Liver (tissue), 9 donors: ENCODE results near the gene SLC2A6. TPM values are rescaled to one million over a fixed set of nuclear protein-coding genes. Genes with fewer than 3 reads are reported as not detected.

Experiments
- DNase-seq: peaks from one replicate; pipeline ENCODE4 v3.0.0-alpha.2; 2017; ENCODE audit warnings: low spot score
- H3K27ac ChIP-seq, 2 donors: one replicate each; pipeline ENCODE4 v1.7.0; 2013; ENCODE audit warnings: inconsistent platforms in 2 of 2, low read length in 2 of 2, control low read depth in 1 of 2, low read depth in 1 of 2, mild to moderate bottlenecking in 1 of 2
- H3K27me3 ChIP-seq, 4 donors: one replicate each; pipeline versions ENCODE4 v1.6.1 to v1.7.0; 2013; ENCODE audit warnings: low read length in 3 of 4, inconsistent platforms in 1 of 4, mild to moderate bottlenecking in 1 of 4, moderate library complexity in 1 of 4; ENCODE audit not compliant: control insufficient read depth in 4 of 4, insufficient read depth in 4 of 4
- H3K36me3 ChIP-seq, 4 donors: one replicate each; pipeline versions ENCODE4 v1.6.1 to v1.7.0; 2013; ENCODE audit warnings: low read length in 3 of 4, mild to moderate bottlenecking in 3 of 4, low read depth in 1 of 4, moderate library complexity in 1 of 4; ENCODE audit not compliant: control insufficient read depth in 4 of 4, insufficient read depth in 3 of 4
- H3K4me1 ChIP-seq, 4 donors: one replicate each; pipeline versions ENCODE4 v1.6.1 to v1.7.0; 2013; ENCODE audit warnings: low read length in 3 of 4, mild to moderate bottlenecking in 3 of 4, moderate library complexity in 1 of 4; ENCODE audit not compliant: control insufficient read depth in 4 of 4, insufficient read depth in 4 of 4
- H3K4me3 ChIP-seq, 3 donors: one replicate each; pipeline versions ENCODE4 v1.6.1 to v1.7.0; 2013; ENCODE audit warnings: low read length in 3 of 3, control low read depth in 1 of 3, low read depth in 1 of 3, mild to moderate bottlenecking in 1 of 3
- H3K9ac ChIP-seq, 2 donors: one replicate each; pipeline ENCODE4 v1.7.0; 2013; ENCODE audit warnings: low read length in 2 of 2, mild to moderate bottlenecking in 2 of 2, moderate library complexity in 2 of 2, control low read depth in 1 of 2, low read depth in 1 of 2
- H3K9me3 ChIP-seq, 4 donors: one replicate each; pipeline versions ENCODE4 v1.6.1 to v1.7.0; 2013; ENCODE audit warnings: low read length in 3 of 4; ENCODE audit not compliant: control insufficient read depth in 4 of 4
- EGR1 ChIP-seq, 2 donors: IDR thresholded peaks; 2 replicates each; pipeline ENCODE4 v1.6.1; 2016 to 2018; ENCODE audit warnings: antibody characterized with exemption in 2 of 2, low read depth in 2 of 2
- FOXA1 ChIP-seq: IDR thresholded peaks from 2 replicates; pipeline ENCODE4 v1.6.1; 2016; ENCODE audit warnings: antibody characterized with exemption
- FOXA2 ChIP-seq: IDR thresholded peaks from 2 replicates; pipeline ENCODE4 v1.6.1; 2016; ENCODE audit warnings: antibody characterized with exemption
- GABPA ChIP-seq, 2 donors: IDR thresholded peaks in 1 of 2; conservative IDR thresholded peaks in 1 of 2; 2 replicates each; pipeline ENCODE4 v1.6.1; 2016; ENCODE audit warnings: antibody characterized with exemption in 2 of 2, mild to moderate bottlenecking in 1 of 2, moderate library complexity in 1 of 2
- HNF4A ChIP-seq, 2 donors: conservative IDR thresholded peaks; 2 replicates each; pipeline ENCODE4 v1.6.1; 2016; ENCODE audit warnings: antibody characterized with exemption in 2 of 2, mild to moderate bottlenecking in 2 of 2
- JUND ChIP-seq, 2 donors: IDR thresholded peaks; 2 replicates each; pipeline ENCODE4 v1.6.1; 2016; ENCODE audit warnings: antibody characterized with exemption in 2 of 2
- NR2F2 ChIP-seq: IDR thresholded peaks from 2 replicates; pipeline ENCODE4 v1.6.1; 2016; ENCODE audit warnings: antibody characterized with exemption
- RXRA ChIP-seq, 2 donors: IDR thresholded peaks; 2 replicates each; pipeline ENCODE4 v1.6.1; 2017 to 2018; ENCODE audit warnings: antibody characterized with exemption in 2 of 2, mild to moderate bottlenecking in 1 of 2
- SP1 ChIP-seq: IDR thresholded peaks from 2 replicates; pipeline ENCODE4 v1.6.1; 2018; ENCODE audit warnings: antibody characterized with exemption, mild to moderate bottlenecking
- TAF1 ChIP-seq: conservative IDR thresholded peaks from 2 replicates; pipeline ENCODE4 v1.6.1; 2016; ENCODE audit warnings: antibody characterized with exemption, mild to moderate bottlenecking
- YY1 ChIP-seq: IDR thresholded peaks from 2 replicates; pipeline ENCODE4 v1.6.1; 2016; ENCODE audit warnings: antibody characterized with exemption, mild to moderate bottlenecking
- WGBS: extraction: QIAGEN DNeasy Blood & Tissue Kit; methylation state at CpG from one replicate; pipeline ENCODE4 v1.1.7; 2013; 5-methylcytosine and 5-hydroxymethylcytosine counted together
- polyA plus RNA-seq, 2 donors: library from polyadenylated mRNA; stranded (reverse) in 1 of 2; unstranded in 1 of 2; fragments of 200-250 nt in 1 of 2; fragments of >200 nt in 1 of 2; fragmentation: Nextera tagmentation in 1 of 2; extraction: Ambion mirVana in 1 of 2; gene quantifications; one replicate each; pipeline versions ENCODE4 v1.2.1 to v1.2.3, GENCODE V29; 2013 to 2015
- total RNA-seq, 2 donors: library from RNA; depleted of rRNA; stranded (reverse); fragments of >200 nt; gene quantifications; one replicate each; pipeline ENCODE4 v1.2.3, GENCODE V29; 2014
- TF ChIP-seq, protein P1 (sequence below): IDR thresholded peaks from 2 replicates; pipeline ENCODE4 v1.6.1; 2016; ENCODE audit warnings: antibody characterized with exemption, mild to moderate bottlenecking
- TF ChIP-seq, protein P2 (sequence below): fragments of 150-350 bp; IDR thresholded peaks from 2 replicates; pipeline ENCODE4 v1.5.1; 2017; ENCODE audit warnings: improper control_type of control experiment, low read depth, low read length; ENCODE audit not compliant: missing input control
- TF ChIP-seq, protein P3 (sequence below): IDR thresholded peaks from 2 replicates; pipeline ENCODE4 v1.6.1; 2016; ENCODE audit warnings: antibody characterized with exemption
- TF ChIP-seq, protein P4 (sequence below): IDR thresholded peaks from 2 replicates; pipeline ENCODE4 v1.6.1; 2016; ENCODE audit warnings: antibody characterized with exemption
- TF ChIP-seq, protein P5 (sequence below): IDR thresholded peaks from 2 replicates; pipeline ENCODE4 v1.6.1; 2016; ENCODE audit warnings: antibody characterized with exemption
- donor health status: healthy.
- donor health status: healthy.
- donor health status: healthy.
- donor health status: healthy.
- donor health status: healthy.

SLC2A6 gene
- total and polyA plus RNA-seq, 4 donors, result 1.7 to 3.9 (median 2.3) TPM

DNA sequence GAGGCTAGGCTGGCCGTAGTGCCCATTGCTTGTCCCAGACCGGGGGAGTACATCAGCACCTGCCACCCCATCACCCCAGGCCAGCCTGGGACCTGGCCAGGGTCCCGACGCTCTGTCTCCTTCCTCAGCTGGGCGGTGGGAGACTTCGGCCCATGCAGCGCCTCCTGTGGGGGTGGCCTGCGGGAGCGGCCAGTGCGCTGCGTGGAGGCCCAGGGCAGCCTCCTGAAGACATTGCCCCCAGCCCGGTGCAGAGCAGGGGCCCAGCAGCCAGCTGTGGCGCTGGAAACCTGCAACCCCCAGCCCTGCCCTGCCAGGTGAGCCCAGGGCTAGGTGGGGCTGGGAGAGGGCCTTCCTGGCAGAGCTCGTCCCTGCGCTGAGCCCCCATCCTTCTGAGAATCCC is 35.7 kb downstream of the SLC2A6 start:
- no peak overlapping the region for H3K9ac ChIP-seq
- WGBS, result 93% methylated on average over 15 of the region's 15 CpGs
- no peak overlapping the region for H3K4me3 ChIP-seq
- H3K27me3 ChIP-seq, result no peaks in the 10 kb centered on the region
- no peak for DNase-seq
- no peaks in the 10 kb centered on the region for H3K36me3 ChIP-seq
- TF ChIP-seq, protein P1, sequence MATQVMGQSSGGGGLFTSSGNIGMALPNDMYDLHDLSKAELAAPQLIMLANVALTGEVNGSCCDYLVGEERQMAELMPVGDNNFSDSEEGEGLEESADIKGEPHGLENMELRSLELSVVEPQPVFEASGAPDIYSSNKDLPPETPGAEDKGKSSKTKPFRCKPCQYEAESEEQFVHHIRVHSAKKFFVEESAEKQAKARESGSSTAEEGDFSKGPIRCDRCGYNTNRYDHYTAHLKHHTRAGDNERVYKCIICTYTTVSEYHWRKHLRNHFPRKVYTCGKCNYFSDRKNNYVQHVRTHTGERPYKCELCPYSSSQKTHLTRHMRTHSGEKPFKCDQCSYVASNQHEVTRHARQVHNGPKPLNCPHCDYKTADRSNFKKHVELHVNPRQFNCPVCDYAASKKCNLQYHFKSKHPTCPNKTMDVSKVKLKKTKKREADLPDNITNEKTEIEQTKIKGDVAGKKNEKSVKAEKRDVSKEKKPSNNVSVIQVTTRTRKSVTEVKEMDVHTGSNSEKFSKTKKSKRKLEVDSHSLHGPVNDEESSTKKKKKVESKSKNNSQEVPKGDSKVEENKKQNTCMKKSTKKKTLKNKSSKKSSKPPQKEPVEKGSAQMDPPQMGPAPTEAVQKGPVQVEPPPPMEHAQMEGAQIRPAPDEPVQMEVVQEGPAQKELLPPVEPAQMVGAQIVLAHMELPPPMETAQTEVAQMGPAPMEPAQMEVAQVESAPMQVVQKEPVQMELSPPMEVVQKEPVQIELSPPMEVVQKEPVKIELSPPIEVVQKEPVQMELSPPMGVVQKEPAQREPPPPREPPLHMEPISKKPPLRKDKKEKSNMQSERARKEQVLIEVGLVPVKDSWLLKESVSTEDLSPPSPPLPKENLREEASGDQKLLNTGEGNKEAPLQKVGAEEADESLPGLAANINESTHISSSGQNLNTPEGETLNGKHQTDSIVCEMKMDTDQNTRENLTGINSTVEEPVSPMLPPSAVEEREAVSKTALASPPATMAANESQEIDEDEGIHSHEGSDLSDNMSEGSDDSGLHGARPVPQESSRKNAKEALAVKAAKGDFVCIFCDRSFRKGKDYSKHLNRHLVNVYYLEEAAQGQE, result no peak
- TF ChIP-seq TAF1 (no peak), HNF4A (conservative IDR thresholded peaks at IDR 0.05) (no peak), SP1 (no peak), GABPA (IDR thresholded peaks at IDR 0.05 in 1 of 2, conservative IDR thresholded peaks at IDR 0.05 in 1 of 2) (no peak), JUND (IDR thresholded peaks at IDR 0.05) (no peak), EGR1 (IDR thresholded peaks at IDR 0.05; ENCODE audit: low read depth in 2 of 2) (no peak), RXRA (IDR thresholded peaks at IDR 0.05) (no peak), FOXA2 (no peak), FOXA1 (no peak), YY1 (no peak)
- TF ChIP-seq, protein P2, sequence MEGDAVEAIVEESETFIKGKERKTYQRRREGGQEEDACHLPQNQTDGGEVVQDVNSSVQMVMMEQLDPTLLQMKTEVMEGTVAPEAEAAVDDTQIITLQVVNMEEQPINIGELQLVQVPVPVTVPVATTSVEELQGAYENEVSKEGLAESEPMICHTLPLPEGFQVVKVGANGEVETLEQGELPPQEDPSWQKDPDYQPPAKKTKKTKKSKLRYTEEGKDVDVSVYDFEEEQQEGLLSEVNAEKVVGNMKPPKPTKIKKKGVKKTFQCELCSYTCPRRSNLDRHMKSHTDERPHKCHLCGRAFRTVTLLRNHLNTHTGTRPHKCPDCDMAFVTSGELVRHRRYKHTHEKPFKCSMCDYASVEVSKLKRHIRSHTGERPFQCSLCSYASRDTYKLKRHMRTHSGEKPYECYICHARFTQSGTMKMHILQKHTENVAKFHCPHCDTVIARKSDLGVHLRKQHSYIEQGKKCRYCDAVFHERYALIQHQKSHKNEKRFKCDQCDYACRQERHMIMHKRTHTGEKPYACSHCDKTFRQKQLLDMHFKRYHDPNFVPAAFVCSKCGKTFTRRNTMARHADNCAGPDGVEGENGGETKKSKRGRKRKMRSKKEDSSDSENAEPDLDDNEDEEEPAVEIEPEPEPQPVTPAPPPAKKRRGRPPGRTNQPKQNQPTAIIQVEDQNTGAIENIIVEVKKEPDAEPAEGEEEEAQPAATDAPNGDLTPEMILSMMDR, result no peak
- TF ChIP-seq, protein P3, sequence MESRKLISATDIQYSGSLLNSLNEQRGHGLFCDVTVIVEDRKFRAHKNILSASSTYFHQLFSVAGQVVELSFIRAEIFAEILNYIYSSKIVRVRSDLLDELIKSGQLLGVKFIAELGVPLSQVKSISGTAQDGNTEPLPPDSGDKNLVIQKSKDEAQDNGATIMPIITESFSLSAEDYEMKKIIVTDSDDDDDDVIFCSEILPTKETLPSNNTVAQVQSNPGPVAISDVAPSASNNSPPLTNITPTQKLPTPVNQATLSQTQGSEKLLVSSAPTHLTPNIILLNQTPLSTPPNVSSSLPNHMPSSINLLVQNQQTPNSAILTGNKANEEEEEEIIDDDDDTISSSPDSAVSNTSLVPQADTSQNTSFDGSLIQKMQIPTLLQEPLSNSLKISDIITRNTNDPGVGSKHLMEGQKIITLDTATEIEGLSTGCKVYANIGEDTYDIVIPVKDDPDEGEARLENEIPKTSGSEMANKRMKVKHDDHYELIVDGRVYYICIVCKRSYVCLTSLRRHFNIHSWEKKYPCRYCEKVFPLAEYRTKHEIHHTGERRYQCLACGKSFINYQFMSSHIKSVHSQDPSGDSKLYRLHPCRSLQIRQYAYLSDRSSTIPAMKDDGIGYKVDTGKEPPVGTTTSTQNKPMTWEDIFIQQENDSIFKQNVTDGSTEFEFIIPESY, result no peak
- TF ChIP-seq, protein P4, sequence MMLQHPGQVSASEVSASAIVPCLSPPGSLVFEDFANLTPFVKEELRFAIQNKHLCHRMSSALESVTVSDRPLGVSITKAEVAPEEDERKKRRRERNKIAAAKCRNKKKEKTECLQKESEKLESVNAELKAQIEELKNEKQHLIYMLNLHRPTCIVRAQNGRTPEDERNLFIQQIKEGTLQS, result no peak
- no peak overlapping the region for H3K27ac ChIP-seq
- H3K4me1 ChIP-seq, result peaks cover 0 to 4% (median 2%) of the 10 kb centered on the region in 4 donors
- no peaks in the 10 kb centered on the region for H3K9me3 ChIP-seq

DNA sequence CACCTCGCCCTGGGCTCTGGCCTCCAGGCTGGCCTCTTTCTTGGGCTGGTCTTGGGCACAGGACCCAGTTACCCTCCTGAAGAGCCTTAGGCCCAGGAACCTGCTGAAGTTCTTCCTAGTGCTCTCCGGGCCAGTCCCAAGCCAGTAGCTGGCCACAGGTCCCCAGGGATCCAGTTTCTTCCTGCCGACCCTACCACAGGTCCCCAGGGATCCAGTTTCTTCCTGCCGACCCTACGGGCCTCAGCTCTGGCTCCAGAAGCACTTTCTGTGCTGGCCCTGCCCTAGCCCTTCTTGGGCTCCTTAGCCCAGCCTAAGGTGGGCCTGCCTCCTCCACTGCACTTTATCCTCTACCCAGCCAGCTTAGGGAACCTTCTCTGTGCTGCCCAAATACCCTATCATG is 37.3 kb downstream of the SLC2A6 start:
- Histone ChIP-seq H3K4me3 (no peak overlapping the region), H3K4me1 (no peaks in the 10 kb centered on the region), H3K27me3 (no peaks in the 10 kb centered on the region), H3K9ac (no peak overlapping the region), H3K36me3 (no peaks in the 10 kb centered on the region), H3K9me3 (no peaks in the 10 kb centered on the region), H3K27ac (no peak overlapping the region)
- TF ChIP-seq NR2F2 (no peak), YY1 (no peak), RXRA (IDR thresholded peaks at IDR 0.05) (no peak), SP1 (no peak)
- TF ChIP-seq, protein P2, result no peak
- TF ChIP-seq, protein P5, sequence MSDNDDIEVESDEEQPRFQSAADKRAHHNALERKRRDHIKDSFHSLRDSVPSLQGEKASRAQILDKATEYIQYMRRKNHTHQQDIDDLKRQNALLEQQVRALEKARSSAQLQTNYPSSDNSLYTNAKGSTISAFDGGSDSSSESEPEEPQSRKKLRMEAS, result no peak
- TF ChIP-seq, protein P1, result no peak
- TF ChIP-seq, protein P4, result no peak
- no peak for DNase-seq
- 82% methylated on average over 5 of the region's 5 CpGs for WGBS
